Hematopoietic multipotent progenitor cell treated with erythropoietin and hydrocortisone succinate and interleukin-3 and kit ligand, for 8 days (in vitro differentiated cells): Measurements from ENCODE around the gene PIWIL4.
"Not testable (repeated sequence)": the region's sequence is repeated elsewhere in the genome, so short reads cannot be mapped to it uniquely, and the experiment has no call there.

Experiments used
- DNase-seq: peaks from one replicate; pipeline ENCODE4 v3.0.0-alpha.2; 2015

The PIWIL4 gene

GRCh38 chr11:94586546-94586945, 19.4 kb downstream of the PIWIL4 start:
- no peak for DNase-seq

GRCh38 chr11:94586978-94587377, 19.8 kb downstream of the PIWIL4 start:
- no peak for DNase-seq

DNA sequence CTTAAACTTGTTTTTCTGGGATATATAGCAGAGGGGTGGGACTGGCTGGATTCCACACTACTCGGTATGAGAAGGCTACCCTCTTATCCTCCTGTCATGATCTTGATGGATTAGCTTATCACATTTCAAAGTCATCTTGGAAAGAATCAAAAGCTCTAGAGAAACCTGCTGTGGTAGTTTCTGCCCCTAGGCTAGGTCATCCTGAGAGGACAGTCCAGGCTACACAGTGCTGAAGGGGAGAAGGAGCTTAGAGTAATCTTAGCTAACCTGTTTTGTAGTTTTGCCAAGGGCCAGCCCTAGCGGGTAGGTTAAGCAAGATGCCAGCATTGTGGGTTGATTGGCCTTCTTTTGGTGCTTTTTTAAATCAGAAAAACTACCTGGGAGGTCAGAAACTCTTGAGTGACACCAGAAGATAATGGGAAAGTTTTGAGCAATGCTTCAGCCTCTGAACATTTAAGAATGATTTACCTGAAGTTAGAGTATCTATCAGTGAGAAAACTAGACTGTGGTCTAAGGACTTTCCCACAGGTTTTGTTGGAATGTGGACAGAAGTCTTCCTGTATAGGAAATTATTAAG, 21.3 kb downstream of the PIWIL4 start:
- DNase-seq: no peak

DNA sequence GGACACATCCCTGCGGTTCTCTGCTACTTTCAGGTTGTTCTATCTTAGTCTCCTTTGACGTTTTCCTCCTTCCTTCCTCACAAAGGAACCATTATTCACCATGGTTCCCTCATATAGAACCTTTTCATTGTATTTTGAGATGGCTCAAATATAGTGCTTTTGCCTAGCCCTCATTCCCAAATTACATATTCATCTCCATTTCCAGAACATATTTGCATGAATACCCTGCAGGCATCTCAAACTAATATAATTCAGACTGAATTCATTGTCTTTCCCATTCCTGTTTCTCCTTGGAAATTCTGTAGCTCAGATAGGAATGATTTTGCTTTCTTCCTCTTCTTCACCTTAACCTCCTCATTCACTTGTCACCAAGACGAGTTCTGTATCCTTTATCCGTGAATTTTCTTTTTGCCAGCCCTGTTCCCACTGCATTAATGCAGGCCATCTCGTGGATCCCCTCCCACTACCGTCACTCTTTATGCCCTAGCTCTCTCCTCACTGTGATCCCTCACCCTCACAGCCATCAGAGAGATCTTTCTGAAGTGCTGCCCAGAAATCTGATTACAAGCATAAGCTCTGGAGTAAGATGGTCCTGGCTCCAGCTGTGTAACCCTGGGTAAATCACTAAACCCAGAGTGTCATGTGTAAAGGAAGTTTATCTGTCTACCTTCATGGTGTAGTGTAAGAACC, 23.3 kb downstream of the PIWIL4 start:
- no peak for DNase-seq

- DNase-seq: no peak
These were observed 25.9 kb downstream of the PIWIL4 start for GRCh38 chr11:94593030-94593429.

- DNase-seq: no peak
These were observed 27.9 kb downstream of the PIWIL4 start for GRCh38 chr11:94595076-94595475.

GRCh38 chr11:94597896-94598295, 30.7 kb downstream of the PIWIL4 start:
- peak; percentile 32 for DNase-seq

DNA sequence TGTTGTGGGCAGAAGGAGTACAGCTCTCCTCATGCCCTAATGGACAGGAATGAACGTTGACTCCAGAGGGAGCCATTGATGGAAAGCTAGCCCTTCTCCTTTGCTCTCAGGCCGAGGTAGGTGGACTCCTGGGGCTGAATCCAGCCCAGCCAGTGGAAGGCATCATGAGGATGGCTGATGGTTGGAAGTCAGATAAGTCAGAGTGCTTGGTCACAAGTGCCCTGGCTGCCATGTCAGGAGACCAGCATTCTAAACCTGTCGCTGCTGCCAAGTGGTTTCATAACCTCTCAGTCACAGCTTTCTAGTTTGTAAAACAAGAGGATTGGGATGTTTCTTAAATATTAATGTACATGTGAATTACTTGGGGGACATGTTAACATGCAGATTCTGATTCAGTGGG, 32.3 kb downstream of the PIWIL4 start:
- no peak for DNase-seq

GRCh38 chr11:94602430-94603372, 35.5 kb downstream of the PIWIL4 start:
- peak; percentile 47 for DNase-seq

- no peak for DNase-seq
These were observed 36.4 kb downstream of the PIWIL4 start for GRCh38 chr11:94603587-94603986.

- DNase-seq: no peak
These were observed 37.3 kb downstream of the PIWIL4 start for GRCh38 chr11:94604482-94604881.

DNA sequence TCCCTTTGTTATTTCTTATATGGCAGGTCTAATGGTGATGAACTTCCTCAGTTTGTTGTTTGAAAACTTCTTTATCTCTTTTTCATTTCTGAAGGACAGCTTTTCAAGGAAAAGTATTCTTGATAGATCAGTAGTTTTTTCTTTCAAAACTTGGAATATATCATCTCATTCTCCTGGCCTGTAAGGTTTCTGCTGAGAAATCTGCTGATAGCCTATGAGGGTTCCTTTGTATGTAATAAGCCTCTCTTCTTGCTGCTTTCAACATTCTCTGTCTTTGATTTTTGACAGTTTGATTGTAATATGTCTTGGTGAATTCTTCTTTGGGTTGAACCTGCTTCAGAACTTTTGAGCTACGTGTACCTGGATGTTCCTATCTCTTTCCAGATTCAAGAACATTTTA, 46.0 kb downstream of the PIWIL4 start:
- DNase-seq: no peak

GRCh38 chr11:94623120-94623735, 56.1 kb downstream of the PIWIL4 start:
- peak; percentile 83 for DNase-seq

DNA sequence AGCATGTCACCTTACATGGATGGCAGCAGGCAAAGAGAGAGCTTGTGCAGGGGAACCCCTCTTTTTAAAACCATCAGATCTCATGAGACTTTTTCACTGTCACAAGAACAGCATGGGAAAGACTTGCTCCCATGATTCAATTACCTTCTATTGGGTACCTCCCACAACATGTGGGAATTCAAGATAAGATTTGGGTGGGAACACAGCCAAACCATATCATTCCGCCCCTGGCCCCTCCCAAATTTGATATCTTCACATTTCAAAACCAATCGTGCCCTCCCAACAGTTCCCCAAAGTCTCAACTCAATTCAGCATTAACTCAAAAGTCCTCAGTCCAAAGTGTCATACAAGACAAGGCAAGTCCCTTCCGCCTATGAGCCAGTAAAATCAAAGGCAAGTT, 58.3 kb downstream of the PIWIL4 start:
- DNase-seq: peak; percentile 80

DNA sequence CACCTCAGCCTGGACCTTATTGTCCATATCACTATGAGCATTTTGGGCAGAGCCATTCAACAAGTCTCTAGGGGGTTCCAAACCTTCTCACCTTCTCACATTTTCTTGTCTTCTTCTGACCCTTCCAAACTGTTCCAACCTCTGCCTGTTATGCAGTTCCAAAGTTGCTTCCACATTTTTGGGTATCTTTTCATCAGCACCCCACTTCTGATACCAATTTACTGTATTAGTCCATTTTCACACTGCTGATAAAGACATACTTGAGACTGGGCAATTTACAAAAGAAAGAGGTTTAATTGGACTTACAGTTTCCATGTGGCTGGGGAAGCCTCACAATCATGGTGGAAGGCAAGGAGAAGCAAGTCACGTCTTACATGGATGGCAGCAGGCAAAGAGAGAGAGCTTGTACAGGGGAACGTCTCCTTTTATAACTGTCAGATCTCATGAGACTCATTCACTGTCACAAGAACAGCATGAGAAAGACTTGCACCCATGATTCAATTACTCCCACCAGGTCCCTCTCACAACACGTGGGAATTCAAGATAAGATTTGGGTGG, 59.9 kb downstream of the PIWIL4 start:
- DNase-seq: not testable (repeated sequence)

DNA sequence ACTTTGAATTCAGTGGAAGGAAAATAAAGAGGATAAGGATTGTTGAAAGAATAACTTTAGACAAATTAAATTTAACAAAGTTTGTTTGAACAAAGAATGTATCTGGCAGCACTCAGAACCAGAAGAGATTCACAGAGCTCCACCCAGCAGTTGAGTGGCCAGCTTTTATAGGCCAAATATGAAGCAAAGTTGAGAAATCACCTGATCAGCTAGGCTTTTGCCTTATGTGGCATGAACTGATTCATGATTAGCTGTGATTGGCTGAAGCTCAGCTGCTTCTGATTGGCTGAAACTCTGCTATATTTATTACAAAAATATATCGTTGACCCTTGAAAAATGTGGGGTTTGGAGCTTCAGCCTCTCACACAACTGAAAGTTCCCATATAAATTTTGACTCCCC, 62.6 kb downstream of the PIWIL4 start:
- no peak for DNase-seq

GRCh38 chr11:94630221-94630620, 63.1 kb downstream of the PIWIL4 start:
- DNase-seq: no peak

- DNase-seq: no peak
These were observed 65.2 kb downstream of the PIWIL4 start for GRCh38 chr11:94632356-94632755.

DNA sequence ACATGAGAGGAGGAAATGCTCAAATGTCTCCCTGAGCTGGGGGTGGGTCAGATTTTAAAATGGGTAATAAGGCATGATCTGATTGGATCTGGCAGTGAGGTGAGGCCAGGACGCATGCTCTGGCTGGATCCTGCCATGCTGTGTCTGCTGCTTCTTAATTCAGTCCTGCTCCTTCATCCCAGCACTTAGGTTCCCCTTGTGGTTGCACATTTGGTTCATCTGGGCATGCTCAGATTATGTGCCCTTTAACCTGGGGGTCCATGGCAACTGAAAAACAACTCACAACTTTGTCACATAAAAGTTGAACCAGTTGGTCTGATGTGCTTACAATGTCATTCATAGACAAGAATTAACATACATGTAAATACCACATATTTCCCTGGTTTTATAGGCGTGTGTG, 67.9 kb downstream of the PIWIL4 start:
- no peak for DNase-seq

- DNase-seq: no peak
These were observed 69.3 kb downstream of the PIWIL4 start for GRCh38 chr11:94636388-94636949.

- no peak for DNase-seq
These were observed 71.2 kb downstream of the PIWIL4 start for GRCh38 chr11:94638301-94638901.

GRCh38 chr11:94638902-94639373, 71.8 kb downstream of the PIWIL4 start:
- no peak for DNase-seq
